AG08395 (cell line): ENCODE measurements around the gene TRA2B.

Experiments used
- DNase-seq: peaks from one replicate; pipeline ENCODE4 v3.0.0; 2012; ENCODE audit warnings: mixed read lengths, low spot score

The TRA2B gene

DNA sequence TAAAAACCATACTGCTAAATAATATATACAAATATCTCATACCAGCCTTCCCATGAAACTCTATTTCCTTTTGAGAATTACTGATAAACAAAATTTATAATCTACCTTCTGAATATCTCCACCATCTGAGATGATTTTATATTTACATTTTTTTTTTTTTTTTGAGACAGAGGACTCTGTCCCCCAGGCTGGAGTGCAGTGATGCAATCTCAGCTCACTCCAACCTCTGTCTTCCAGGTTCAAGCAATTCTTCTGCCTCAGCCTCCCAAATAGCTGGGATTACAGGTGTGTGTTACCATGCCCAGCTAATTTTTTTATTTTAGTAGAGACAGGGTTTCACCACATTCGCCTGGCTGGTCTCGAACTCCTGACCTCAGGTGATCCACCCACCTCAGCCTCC, 70.2 kb downstream of the TRA2B start:
- no peak for DNase-seq

GRCh38 chr3:185866995-185867394, 70.8 kb downstream of the TRA2B start:
- DNase-seq = no peak

DNA sequence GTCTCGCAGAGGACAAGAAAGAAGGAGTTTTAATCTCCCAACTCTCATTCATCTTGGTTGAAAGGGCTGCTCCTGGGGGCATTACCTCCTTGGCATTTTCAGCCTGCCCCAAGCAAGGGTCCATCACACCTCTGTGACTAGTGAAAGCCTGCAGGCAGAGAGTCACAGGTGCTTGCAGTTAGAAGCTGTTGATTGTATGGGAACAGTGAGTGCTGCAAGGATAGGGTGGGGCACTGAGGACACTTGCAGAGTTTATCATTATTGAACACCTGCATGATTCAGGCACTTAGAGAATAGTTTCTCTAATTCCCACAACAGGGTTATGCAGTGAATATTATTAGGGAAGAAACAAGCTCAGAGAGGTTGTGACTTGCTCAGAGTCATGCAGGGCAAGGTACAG, 71.3 kb downstream of the TRA2B start:
- DNase-seq = no peak
